ENCODE measurements around the gene SYK.
"Not testable (repeated sequence)": the region's sequence is repeated elsewhere in the genome, so short reads cannot be mapped to it uniquely, and the experiment has no call there.

DNA sequence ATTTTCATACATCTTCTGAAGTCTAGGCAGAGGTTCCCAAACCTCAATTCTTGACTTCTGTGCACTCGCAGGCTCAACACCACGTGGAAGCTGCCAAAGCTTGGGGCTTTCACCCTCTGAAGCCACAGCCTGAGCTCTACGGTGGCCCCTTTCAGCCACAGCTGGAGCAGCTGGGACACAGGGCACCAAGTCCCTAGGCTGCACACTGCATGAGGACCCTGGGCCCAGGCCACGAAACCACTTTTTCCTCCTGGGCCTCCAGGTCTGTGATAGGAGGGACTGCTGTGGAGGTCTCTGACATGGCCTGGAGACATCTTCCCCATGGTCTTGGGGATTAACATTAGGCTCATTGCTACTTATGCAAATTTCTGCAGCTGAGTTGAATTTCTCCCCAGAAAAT, 18.8 kb downstream of the SYK start:
- TF ChIP-seq, protein P1, sequence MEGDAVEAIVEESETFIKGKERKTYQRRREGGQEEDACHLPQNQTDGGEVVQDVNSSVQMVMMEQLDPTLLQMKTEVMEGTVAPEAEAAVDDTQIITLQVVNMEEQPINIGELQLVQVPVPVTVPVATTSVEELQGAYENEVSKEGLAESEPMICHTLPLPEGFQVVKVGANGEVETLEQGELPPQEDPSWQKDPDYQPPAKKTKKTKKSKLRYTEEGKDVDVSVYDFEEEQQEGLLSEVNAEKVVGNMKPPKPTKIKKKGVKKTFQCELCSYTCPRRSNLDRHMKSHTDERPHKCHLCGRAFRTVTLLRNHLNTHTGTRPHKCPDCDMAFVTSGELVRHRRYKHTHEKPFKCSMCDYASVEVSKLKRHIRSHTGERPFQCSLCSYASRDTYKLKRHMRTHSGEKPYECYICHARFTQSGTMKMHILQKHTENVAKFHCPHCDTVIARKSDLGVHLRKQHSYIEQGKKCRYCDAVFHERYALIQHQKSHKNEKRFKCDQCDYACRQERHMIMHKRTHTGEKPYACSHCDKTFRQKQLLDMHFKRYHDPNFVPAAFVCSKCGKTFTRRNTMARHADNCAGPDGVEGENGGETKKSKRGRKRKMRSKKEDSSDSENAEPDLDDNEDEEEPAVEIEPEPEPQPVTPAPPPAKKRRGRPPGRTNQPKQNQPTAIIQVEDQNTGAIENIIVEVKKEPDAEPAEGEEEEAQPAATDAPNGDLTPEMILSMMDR (IDR thresholded peaks at IDR 0.05) = not testable (repeated sequence)
- not testable (repeated sequence) for TF ChIP-seq POLR2A (IDR thresholded peaks at IDR 0.05)
